A549 treated with AZD9567 at 1 μM for 4 hours (cell line): ENCODE results near the gene AKAP17A. TPM values are rescaled to one million over a fixed set of nuclear protein-coding genes. Genes with fewer than 3 reads are reported as not detected.

Experiments
- total RNA-seq: library from RNA; stranded (reverse); fragments of 200-300 nt; extraction: Qiagen RNA extraction; gene quantifications from 5 replicates; pipeline ENCODE4 v1.2.3, GENCODE V29; 2022; ENCODE audit not compliant: insufficient read depth

Gene AKAP17A
- total RNA-seq = 28.4 to 39.0 TPM (median 38.1 TPM) in 5 replicates

GRCh38 chrX:1591102-1591862 is at the start of gene AKAP17A:
Gene AKAP17A, plus strand, starts transcription at chrX:1591604. Its CDS starts 1,859 bp downstream, at chrX:1593463.

GRCh38 chrX:1614927-1615326 is 23.5 kb downstream of the AKAP17A start, which contains the start of gene ASMT:
Gene ASMT, plus strand, starts transcription at chrX:1615059. Its CDS starts 141 bp downstream, at chrX:1615200.

Other genes starting within 250 kb of the AKAP17A start
- 387 to 480 TPM (median 468 TPM) in 5 replicates for gene SLC25A6, start 199.5 kb upstream of the AKAP17A start, total RNA-seq
- gene ASMTL, start 138.7 kb upstream of the AKAP17A start, total RNA-seq = 13.5 to 23.6 TPM (median 20.9 TPM) in 5 replicates
- 0.01 to 0.03 TPM in 2 of 5 replicates, not detected in the others for gene P2RY8, start 54.4 kb upstream of the AKAP17A start, total RNA-seq
- 0.17 to 0.48 TPM (median 0.35 TPM) in 4 of 5 replicates, not detected in the other for gene ASMT, start 23.5 kb downstream of the AKAP17A start, total RNA-seq